ENCODE measurements around the gene SLC7A8.

- TF ChIP-seq POLR2AphosphoS5 (IDR thresholded peaks at IDR 0.05; ENCODE audit: low read depth, low read length) (no peak), REST (IDR thresholded peaks at IDR 0.05; ENCODE audit: insufficient read depth in 1 of 2, low read depth in 2 of 2, low read length in 2 of 2) (no peak), TAF1 (IDR thresholded peaks at IDR 0.05; ENCODE audit: borderline replicate concordance, insufficient read depth, low read length) (no peak), SIN3A (IDR thresholded peaks at IDR 0.05; ENCODE audit: borderline replicate concordance, insufficient read depth, low read length) (no peak), FOXP2 (optimal IDR thresholded peaks at IDR 0.05; ENCODE audit: borderline replicate concordance, extremely low read depth, extremely low read length, insufficient read depth) (no peak)
These were observed 46.2 kb downstream of the SLC7A8 start for GRCh38 chr14:23137192-23137812.

Data from PFSK-1 (cell line).